ENCODE results near the gene ABAT.

DNA sequence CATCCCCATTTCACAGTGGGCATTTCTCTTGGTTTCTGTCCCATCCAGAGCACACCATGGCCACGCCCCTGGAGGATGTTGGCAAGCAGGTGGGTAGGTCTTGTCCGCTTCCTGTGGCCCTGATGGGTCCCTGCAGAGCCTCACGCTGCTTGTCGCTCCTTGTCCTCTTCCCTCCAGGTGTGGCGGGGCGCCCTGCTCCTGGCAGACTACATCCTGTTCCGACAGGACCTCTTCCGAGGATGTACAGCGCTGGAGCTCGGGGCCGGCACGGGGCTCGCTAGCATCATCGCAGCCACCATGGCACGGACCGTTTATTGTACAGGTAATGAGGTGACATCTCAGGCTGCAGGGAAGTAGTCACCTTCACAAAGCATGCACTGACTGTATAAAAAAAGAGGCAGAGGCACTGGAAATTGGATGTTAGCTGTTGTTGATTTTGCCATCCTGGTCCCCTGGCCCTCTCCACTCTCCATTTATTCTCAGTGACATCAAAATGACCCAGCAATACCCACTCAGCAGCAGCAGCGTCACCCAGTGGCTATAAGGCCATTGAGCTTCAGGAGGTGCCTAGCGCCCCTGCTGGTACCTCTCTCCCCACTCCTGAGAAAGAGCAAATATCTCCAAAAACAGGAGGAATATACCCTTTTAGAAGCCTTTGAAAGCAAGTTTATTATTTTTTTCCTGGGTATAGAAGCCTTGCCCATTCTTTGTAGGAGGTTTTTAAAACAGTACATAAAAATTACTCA, 39.3 kb upstream of the ABAT start:
- TF ChIP-seq, protein P1, sequence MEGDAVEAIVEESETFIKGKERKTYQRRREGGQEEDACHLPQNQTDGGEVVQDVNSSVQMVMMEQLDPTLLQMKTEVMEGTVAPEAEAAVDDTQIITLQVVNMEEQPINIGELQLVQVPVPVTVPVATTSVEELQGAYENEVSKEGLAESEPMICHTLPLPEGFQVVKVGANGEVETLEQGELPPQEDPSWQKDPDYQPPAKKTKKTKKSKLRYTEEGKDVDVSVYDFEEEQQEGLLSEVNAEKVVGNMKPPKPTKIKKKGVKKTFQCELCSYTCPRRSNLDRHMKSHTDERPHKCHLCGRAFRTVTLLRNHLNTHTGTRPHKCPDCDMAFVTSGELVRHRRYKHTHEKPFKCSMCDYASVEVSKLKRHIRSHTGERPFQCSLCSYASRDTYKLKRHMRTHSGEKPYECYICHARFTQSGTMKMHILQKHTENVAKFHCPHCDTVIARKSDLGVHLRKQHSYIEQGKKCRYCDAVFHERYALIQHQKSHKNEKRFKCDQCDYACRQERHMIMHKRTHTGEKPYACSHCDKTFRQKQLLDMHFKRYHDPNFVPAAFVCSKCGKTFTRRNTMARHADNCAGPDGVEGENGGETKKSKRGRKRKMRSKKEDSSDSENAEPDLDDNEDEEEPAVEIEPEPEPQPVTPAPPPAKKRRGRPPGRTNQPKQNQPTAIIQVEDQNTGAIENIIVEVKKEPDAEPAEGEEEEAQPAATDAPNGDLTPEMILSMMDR (IDR thresholded peaks at IDR 0.05): peak in 2 of 6 experiments; percentile 25 to 34
- no peak for TF ChIP-seq POLR2A (IDR thresholded peaks at IDR 0.05)

Measured in Peyer's patch (tissue), 4 donors.